Endothelial cell of umbilical vein (primary cell): ENCODE results near the gene SH3BP4. TPM values are rescaled to one million over a fixed set of nuclear protein-coding genes. Genes with fewer than 3 reads are reported as not detected.

ENCODE experiments used
- BruUV-seq: library from RNA; stranded (reverse); fragments of 400-500 nt; replicated peaks from 2 replicates; lab custom pipeline; 2021; lab: Mats Ljungman, UMichigan
- CTCF ChIA-PET: fragments of 300-600, 350-600 bp; sonication (Branson Sonifier 250); formaldehyde crosslinking; loops from one replicate; lab custom pipeline; 2021; ENCODE audit warnings: antibody characterized with exemption, inconsistent platforms; lab: Charles Lee
- POLR2A ChIA-PET: fragments of 300-600, 350-600 bp; sonication (Branson Sonifier 250); formaldehyde crosslinking; loops from one replicate; lab custom pipeline; 2021; ENCODE audit warnings: antibody characterized with exemption, inconsistent platforms; lab: Charles Lee
- DNase-seq: peaks from one replicate; pipeline ENCODE4 v3.0.0-alpha.2; 2011; ENCODE audit warnings: low read depth, low spot score
- FAIRE-seq: peaks from 2 replicates; lab custom pipeline; 2011; peaks lifted over from hg19 to GRCh38; lab: Jason Lieb, UNC
- H2AFZ ChIP-seq: 2 replicates; pipeline ENCODE4 v1.6.0; 2012; ENCODE audit warnings: low read depth, low read length, control low read depth, inconsistent platforms
- H3K27ac ChIP-seq: 2 replicates; pipeline ENCODE4 v1.5.1; 2011; ENCODE audit warnings: low read depth, mild to moderate bottlenecking, control low read depth, low read length, moderate library complexity; ENCODE audit not compliant: insufficient read depth
- H3K27me3 ChIP-seq, 2 experiments: 2 replicates each; pipeline versions ENCODE4 v1.6.0 to v1.6.1; 2011; ENCODE audit warnings: low read length in 2 of 2, mixed read lengths in 1 of 2; ENCODE audit not compliant: control insufficient read depth in 2 of 2, insufficient read depth in 2 of 2
- H3K36me3 ChIP-seq, 2 experiments: 2 replicates in 1 of 2; 3 replicates in 1 of 2; pipeline ENCODE4 v1.5.1; 2011; ENCODE audit warnings: low read length in 2 of 2, mild to moderate bottlenecking in 1 of 2, moderate library complexity in 1 of 2; ENCODE audit not compliant: control insufficient read depth in 2 of 2, insufficient read depth in 2 of 2; ENCODE audit errors: extremely low read depth in 1 of 2
- H3K4me1 ChIP-seq: 3 replicates; pipeline ENCODE4 v1.5.1; 2011; ENCODE audit warnings: mild to moderate bottlenecking, low read length; ENCODE audit not compliant: control insufficient read depth, insufficient read depth; ENCODE audit errors: extremely low read depth
- H3K4me2 ChIP-seq: 2 replicates; pipeline ENCODE4 v1.6.1; 2011; ENCODE audit warnings: low read length, control low read depth, mixed read lengths; ENCODE audit not compliant: insufficient read depth
- H3K4me3 ChIP-seq, 3 experiments: fragments of 200-600 bp in 1 of 3; sonication (generic), shearing (Covaris generic) in 1 of 3; replicated peaks in 1 of 3; 2 replicates each; pipeline ENCODE4 v1.5.1; 2011 to 2016; ENCODE audit warnings: control low read depth in 3 of 3, low read length in 3 of 3, mild to moderate bottlenecking in 2 of 3, inconsistent platforms in 1 of 3, low read depth in 1 of 3, moderate library complexity in 1 of 3; ENCODE audit not compliant: insufficient read depth in 1 of 3
- H3K79me2 ChIP-seq: 2 replicates; pipeline ENCODE4 v1.6.0; 2012; ENCODE audit warnings: low read length, inconsistent platforms; ENCODE audit not compliant: control insufficient read depth, insufficient read depth
- H3K9ac ChIP-seq: replicated peaks from 2 replicates; pipeline ENCODE3; 2011; ENCODE audit warnings: low read length, control low read depth; ENCODE audit not compliant: insufficient read depth; ENCODE audit errors: extremely low read depth
- H3K9me1 ChIP-seq: replicated peaks from 3 replicates; pipeline ENCODE4 v1.6.0; 2011; ENCODE audit warnings: mild to moderate bottlenecking, low read length; ENCODE audit not compliant: control insufficient read depth, insufficient read depth; ENCODE audit errors: extremely low read depth
- H3K9me3 ChIP-seq: replicated peaks from 2 replicates; pipeline ENCODE4 v1.5.1; 2012; ENCODE audit warnings: low read length, inconsistent platforms; ENCODE audit not compliant: control insufficient read depth, insufficient read depth
- H4K20me1 ChIP-seq: replicated peaks from 2 replicates; pipeline ENCODE3; 2011; ENCODE audit warnings: mild to moderate bottlenecking, low read length; ENCODE audit not compliant: control insufficient read depth, insufficient read depth; ENCODE audit errors: extremely low read depth
- CTCF ChIP-seq, 2 donors: IDR thresholded peaks; 1 replicate in 1 of 2; 2 replicates in 1 of 2; pipeline ENCODE4 v1.5.1; 2011; ENCODE audit warnings: low read length in 2 of 2, mild to moderate bottlenecking in 2 of 2, moderate library complexity in 2 of 2, control low read depth in 1 of 2, inconsistent platforms in 1 of 2, low read depth in 1 of 2; ENCODE audit not compliant: insufficient read depth in 1 of 2; ENCODE audit errors: extremely low read depth in 1 of 2
- EZH2 ChIP-seq: IDR thresholded peaks from 2 replicates; pipeline ENCODE4 v1.6.1; 2012; ENCODE audit warnings: borderline replicate concordance, low read depth, mild to moderate bottlenecking, moderate library complexity, low read length, inconsistent platforms; ENCODE audit not compliant: severe bottlenecking
- FOS ChIP-seq: IDR thresholded peaks from 2 replicates; pipeline ENCODE4 v1.6.1; 2011; ENCODE audit warnings: mild to moderate bottlenecking, low read length, moderate library complexity, borderline replicate concordance; ENCODE audit not compliant: insufficient read depth
- GATA2 ChIP-seq: IDR thresholded peaks from 2 replicates; pipeline ENCODE4 v1.7.0; 2011; ENCODE audit warnings: low read depth, mild to moderate bottlenecking, moderate library complexity, mixed read lengths, low read length; ENCODE audit not compliant: insufficient read length, insufficient read depth
- JUN ChIP-seq: IDR thresholded peaks from 2 replicates; pipeline ENCODE4 v1.6.1; 2011; ENCODE audit warnings: borderline replicate concordance, low read depth; ENCODE audit not compliant: insufficient read length, insufficient read depth
- MAX ChIP-seq: IDR thresholded peaks from 2 replicates; pipeline ENCODE4 v1.6.1; 2011; ENCODE audit not compliant: insufficient read depth, insufficient read length
- MYC ChIP-seq: IDR thresholded peaks from one replicate; pipeline ENCODE4 v1.6.1; 2011; ENCODE audit warnings: mild to moderate bottlenecking, low read depth, low read length
- POLR2A ChIP-seq: IDR thresholded peaks from 2 replicates; pipeline ENCODE4 v1.6.1; 2012; ENCODE audit warnings: low read depth, mild to moderate bottlenecking, control low read depth, low read length
- POLR2AphosphoS5 ChIP-seq: IDR thresholded peaks from 2 replicates; pipeline ENCODE4 v1.6.1; 2012; ENCODE audit warnings: low read depth, mild to moderate bottlenecking, control low read depth, low read length, moderate library complexity; ENCODE audit not compliant: insufficient read depth
- dilution Hi-C: fragments of 300-500 bp; cut with MboI; formaldehyde crosslinking; loops from one replicate; pipeline ENCODE4 v1.15.0; 2019; ENCODE audit warnings: low sequenced_read_pairs; ENCODE audit not compliant: extremely low pct_ligation_motif_present
- intact Hi-C: fragments of 100-400 bp; cut with micrococcal nuclease; formaldehyde crosslinking; loops from one replicate; pipeline ENCODE4 v1.10.0; 2022
- polyA plus RNA-seq, 4 experiments: library from polyadenylated mRNA; depleted of rRNA in 3 of 4; stranded (reverse) in 3 of 4; unstranded in 1 of 4; fragments of >200 nt; gene quantifications; 2 replicates each; pipeline versions ENCODE4 v1.2.1 to v1.2.3, GENCODE V29; 2011 to 2012; ENCODE audit warnings: missing spikeins in 1 of 4
- total RNA-seq: library from RNA; stranded (reverse); gene quantifications from 2 replicates; pipeline ENCODE4 v1.2.3, GENCODE V29; 2021

The SH3BP4 gene
- total and polyA plus RNA-seq, 2 donors (not counting 3 experiments of a cell fraction or from before 2014, with no cell fraction given), result 85.2 to 100.0 TPM

- H3K27ac ChIP-seq, result no peak overlapping the region
- H3K4me1 ChIP-seq, result peaks cover 14% of the 10 kb centered on the region
- H3K79me2 ChIP-seq, result peaks cover 66% of the 10 kb centered on the region
- no TSS peak for BruUV-seq
- peaks cover 28 to 37% of the 10 kb centered on the region in 2 experiments for H3K36me3 ChIP-seq
- intact Hi-C loops, result no loop called here
- dilution Hi-C loops, result no loop called here
- CTCF ChIA-PET, result no interaction called here
- no peak for TF ChIP-seq POLR2A
- TF ChIP-seq JUN, result no peak
- TF ChIP-seq POLR2AphosphoS5, result no peak
- TF ChIP-seq MYC, result no peak
- no peak for TF ChIP-seq FOS
- no peak for TF ChIP-seq GATA2
- TF ChIP-seq CTCF (IDR thresholded peaks at IDR 0.05; ENCODE audit: extremely low read depth in 1 of 2, insufficient read depth in 1 of 2, low read depth in 1 of 2, low read length in 2 of 2), result no peak
- TF ChIP-seq MAX, result no peak
- no peak for TF ChIP-seq EZH2
- no peaks in the 10 kb centered on the region for H4K20me1 ChIP-seq
- POLR2A ChIA-PET, result no interaction called here
- no peak overlapping the region for H3K9ac ChIP-seq
- H3K4me2 ChIP-seq, result no peak overlapping the region
- H3K9me1 ChIP-seq, result no peaks in the 10 kb centered on the region
- no peaks in the 10 kb centered on the region for H3K27me3 ChIP-seq
- FAIRE-seq (no peak), DNase-seq (no peak)
- H2AFZ ChIP-seq, result no peak overlapping the region
- H3K9me3 ChIP-seq, result no peaks in the 10 kb centered on the region
- H3K4me3 ChIP-seq, result no peak overlapping the region
Measured at GRCh38 chr2:235037604-235038166, 85.9 kb downstream of the SH3BP4 start.
